HEK293 (cell line): ENCODE results near the gene ARHGEF7.

ENCODE experiments used
- CTCF ChIA-PET: fragments of 350-600 bp; formaldehyde crosslinking; extraction: SDS; loops from one replicate; lab custom pipeline; 2021; ENCODE audit warnings: antibody characterized with exemption; lab: Yijun Ruan, JAX
- POLR2A ChIA-PET: fragments of 300-600 bp; formaldehyde crosslinking; extraction: SDS; loops from one replicate; lab custom pipeline; 2020; ENCODE audit warnings: antibody characterized with exemption, inconsistent platforms; lab: Yijun Ruan, JAX
- H3K27ac ChIP-seq: fragments of 200-500 bp; sonication (Bioruptor generic); 2 replicates; pipeline ENCODE4 v1.5.1; 2014; ENCODE audit warnings: low read depth, low read length, control low read depth, inconsistent platforms; ENCODE audit errors: extremely low read depth
- H3K36me3 ChIP-seq, 2 experiments: fragments of 200-500 bp in 1 of 2; sonication (Bioruptor generic) in 1 of 2; 1 replicate in 1 of 2; 2 replicates in 1 of 2; pipeline ENCODE4 v1.5.1; 2014 to 2017; ENCODE audit warnings: inconsistent platforms in 2 of 2, low read length in 2 of 2; ENCODE audit not compliant: control insufficient read depth in 2 of 2, insufficient read depth in 1 of 2
- H3K4me1 ChIP-seq: fragments of 200-500 bp; sonication (Bioruptor generic); 2 replicates; pipeline ENCODE4 v1.5.1; 2014; ENCODE audit warnings: mild to moderate bottlenecking, low read length, inconsistent platforms; ENCODE audit not compliant: control insufficient read depth, insufficient read depth
- H3K4me3 ChIP-seq: 2 replicates; pipeline ENCODE4 v1.5.1; 2011; ENCODE audit warnings: low read depth, mild to moderate bottlenecking, control low read depth, low read length, moderate library complexity
- H3K9me3 ChIP-seq: fragments of 200-500 bp; sonication (Bioruptor generic); 2 replicates; pipeline ENCODE4 v1.5.1; 2014; ENCODE audit warnings: low read depth, low read length, inconsistent platforms; ENCODE audit not compliant: control insufficient read depth, insufficient read depth
- ATF2 ChIP-seq: fragments of 450-650 bp; formaldehyde crosslinking; IDR thresholded peaks from 2 replicates; pipeline ENCODE4 v1.5.1; 2016; ENCODE audit warnings: missing biosample characterization, missing genetic modification characterization, low read depth
- PRDM1 ChIP-seq: fragments of 450-650 bp; formaldehyde crosslinking; IDR thresholded peaks from 2 replicates; pipeline ENCODE4; 2016; ENCODE audit warnings: missing biosample characterization, missing genetic modification characterization
- ZBTB26 ChIP-seq: fragments of 450-650 bp; formaldehyde crosslinking; optimal IDR thresholded peaks from 2 replicates; pipeline ENCODE3; 2016; ENCODE audit warnings: missing biosample characterization, mild to moderate bottlenecking, missing genetic modification characterization
- ZBTB7A ChIP-seq: fragments of 450-650 bp; formaldehyde crosslinking; IDR thresholded peaks from 2 replicates; pipeline ENCODE4 v1.5.1; 2016; ENCODE audit warnings: low read depth, missing biosample characterization, missing genetic modification characterization
- ZFHX2 ChIP-seq: fragments of 450-650 bp; formaldehyde crosslinking; conservative IDR thresholded peaks from 2 replicates; pipeline ENCODE4 v1.5.1; 2016; ENCODE audit warnings: missing biosample characterization, missing genetic modification characterization
- ZNF146 ChIP-seq: fragments of 450-650 bp; formaldehyde crosslinking; IDR thresholded peaks from 2 replicates; pipeline ENCODE4 v1.5.1; 2016; ENCODE audit warnings: missing biosample characterization, missing genetic modification characterization
- ZNF19 ChIP-seq: fragments of 450-650 bp; formaldehyde crosslinking; IDR thresholded peaks from 2 replicates; pipeline ENCODE4; 2016; ENCODE audit warnings: missing biosample characterization, missing genetic modification characterization, low read depth
- ZNF280C ChIP-seq: fragments of 450-650 bp; formaldehyde crosslinking; IDR thresholded peaks from 2 replicates; pipeline ENCODE4 v1.5.1; 2016; ENCODE audit warnings: missing biosample characterization, missing genetic modification characterization
- ZNF280D ChIP-seq: fragments of 450-650 bp; formaldehyde crosslinking; IDR thresholded peaks from 2 replicates; pipeline ENCODE4 v1.5.1; 2016; ENCODE audit warnings: missing biosample characterization, missing genetic modification characterization
- ZNF311 ChIP-seq: fragments of 450-650 bp; formaldehyde crosslinking; IDR thresholded peaks from 2 replicates; pipeline ENCODE4 v1.5.1; 2017; ENCODE audit warnings: missing biosample characterization, missing genetic modification characterization, borderline replicate concordance
- ZNF341 ChIP-seq: fragments of 450-650 bp; formaldehyde crosslinking; IDR thresholded peaks from 2 replicates; pipeline ENCODE4; 2016; ENCODE audit warnings: low read depth, missing biosample characterization, missing genetic modification characterization
- ZNF433 ChIP-seq: fragments of 450-650 bp; formaldehyde crosslinking; IDR thresholded peaks from 2 replicates; pipeline ENCODE4 v1.5.1; 2016; ENCODE audit warnings: missing biosample characterization, missing genetic modification characterization, low read depth
- ZNF514 ChIP-seq: fragments of 450-650 bp; formaldehyde crosslinking; IDR thresholded peaks from 2 replicates; pipeline ENCODE4 v1.5.1; 2016; ENCODE audit warnings: missing biosample characterization, missing genetic modification characterization
- ZNF549 ChIP-seq: fragments of 450-650 bp; IDR thresholded peaks from 2 replicates; pipeline ENCODE4 v1.5.1; 2018; ENCODE audit warnings: missing biosample characterization, missing genetic modification characterization, mild to moderate bottlenecking, inconsistent platforms, moderate library complexity
- ZNF558 ChIP-seq: fragments of 450-650 bp; formaldehyde crosslinking; IDR thresholded peaks from 2 replicates; pipeline ENCODE4 v1.5.1; 2016; ENCODE audit warnings: missing biosample characterization, missing genetic modification characterization
- ZNF571 ChIP-seq: fragments of 450-650 bp; formaldehyde crosslinking; IDR thresholded peaks from 2 replicates; pipeline ENCODE4 v1.5.0; 2017; ENCODE audit warnings: missing biosample characterization, missing genetic modification characterization

Gene ARHGEF7

GRCh38 chr13:111283457-111283856, 168.3 kb downstream of the ARHGEF7 start:
- Histone ChIP-seq H3K4me1 (no peaks in the 10 kb centered on the region), H3K4me3 (no peak overlapping the region), H3K36me3 (peaks cover 0 to 80% of the 10 kb centered on the region in 2 experiments; a peak in 1 of 3 replicates), H3K27ac (no peak overlapping the region), H3K9me3 (no peaks in the 10 kb centered on the region)
- CTCF ChIA-PET = no interaction called here
- POLR2A ChIA-PET = no interaction called here
- TF ChIP-seq ZNF549 (tag by site-specific recombination) (no peak), ZBTB26 (no peak), ZNF558 (tag by site-specific recombination) (no peak), ZNF571 (tag by site-specific recombination) (no peak), ZNF311 (no peak), ZNF514 (tag by site-specific recombination) (no peak), ATF2 (tag by site-specific recombination) (no peak), ZFHX2 (tag by site-specific recombination) (no peak), ZNF146 (tag by site-specific recombination) (no peak)

GRCh38 chr13:111283991-111284390, 168.9 kb downstream of the ARHGEF7 start:
- no peaks in the 10 kb centered on the region for H3K9me3 ChIP-seq
- TF ChIP-seq PRDM1 (tag by site-specific recombination) (0 out of 2 replicates have a peak, but pooled peaks have one; percentile 37), ZNF280D (tag by site-specific recombination) (no peak)
- H3K27ac ChIP-seq = no peak overlapping the region
- no peaks in the 10 kb centered on the region for H3K4me1 ChIP-seq
- CTCF ChIA-PET = no interaction called here
- no peak overlapping the region for H3K4me3 ChIP-seq
- H3K36me3 ChIP-seq = peaks cover 2 to 75% of the 10 kb centered on the region in 2 experiments; a peak in 2 of 3 replicates
- POLR2A ChIA-PET = no interaction called here

- Histone ChIP-seq H3K9me3 (no peaks in the 10 kb centered on the region), H3K27ac (no peak overlapping the region), H3K4me3 (no peak overlapping the region), H3K4me1 (no peaks in the 10 kb centered on the region), H3K36me3 (peaks cover 3 to 74% of the 10 kb centered on the region in 2 experiments; a peak in 2 of 3 replicates)
- TF ChIP-seq ZNF341 = no peak
- TF ChIP-seq ZNF280D (tag by site-specific recombination) = no peak
- no peak for TF ChIP-seq ZNF19 (tag by site-specific recombination)
- TF ChIP-seq ZNF433 = no peak
- TF ChIP-seq ZNF280C (tag by site-specific recombination) = no peak
- no peak for TF ChIP-seq ZBTB7A
- ChIA-PET POLR2A (no interaction called here), CTCF (no interaction called here)
Observed at GRCh38 chr13:111284565-111284964, 169.5 kb downstream of the ARHGEF7 start.
